Stimulated activated CD8-positive, alpha-beta memory T cell treated with anti-CD3 and anti-CD28 coated beads, Interleukin-4, amount 100 ng/mL, for 4 hours (primary cell): ENCODE measurements around the gene ARG2.

Experiments
- DNase-seq, 2 donors: peaks; one replicate each; pipeline ENCODE4 v3.0.0-alpha.2; 2020; ENCODE audit warnings: low read depth in 2 of 2, low spot score in 1 of 2

ARG2 gene

DNA sequence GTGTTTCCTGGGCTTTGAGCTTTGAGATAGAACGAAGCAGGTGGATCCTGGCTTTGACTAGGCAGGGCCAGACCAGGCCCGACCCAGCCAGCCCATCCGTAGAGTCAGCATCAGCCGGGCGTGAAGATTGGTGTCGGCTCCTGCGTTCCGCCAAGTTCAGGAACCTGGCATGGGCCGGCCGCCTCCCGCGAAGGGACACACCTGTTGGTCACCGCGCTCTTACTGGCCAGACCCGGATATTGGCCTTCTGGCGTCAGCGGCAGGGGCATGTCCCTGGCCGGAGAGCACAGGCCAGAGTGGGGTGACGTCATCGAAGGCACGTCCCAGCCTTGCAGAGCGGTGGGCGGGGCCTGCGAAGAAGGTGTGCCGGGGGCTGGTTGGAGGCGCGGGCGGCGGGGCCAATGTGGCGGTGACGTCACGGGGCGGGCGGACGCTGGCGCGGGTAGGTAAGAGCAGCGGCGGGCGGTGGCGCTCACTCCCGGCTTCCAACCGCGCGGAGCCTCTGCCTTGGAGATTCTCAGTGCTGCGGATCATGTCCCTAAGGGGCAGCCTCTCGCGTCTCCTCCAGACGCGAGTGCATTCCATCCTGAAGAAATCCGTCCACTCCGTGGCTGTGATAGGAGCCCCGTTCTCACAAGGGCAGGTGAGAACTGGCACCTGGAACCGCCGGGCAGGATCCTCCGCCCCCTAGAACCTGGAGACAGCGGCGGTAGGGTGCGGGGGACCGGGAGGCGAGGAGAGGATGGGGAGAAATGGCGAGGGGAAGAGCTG, at the start of gene ARG2:
TSS of gene ARG2 (plus strand) at position 475 of the 771 bp plus-strand sequence. CDS start at position 533, 58 bp downstream.
- DNase-seq, result peak; percentile 91 to 96

DNA sequence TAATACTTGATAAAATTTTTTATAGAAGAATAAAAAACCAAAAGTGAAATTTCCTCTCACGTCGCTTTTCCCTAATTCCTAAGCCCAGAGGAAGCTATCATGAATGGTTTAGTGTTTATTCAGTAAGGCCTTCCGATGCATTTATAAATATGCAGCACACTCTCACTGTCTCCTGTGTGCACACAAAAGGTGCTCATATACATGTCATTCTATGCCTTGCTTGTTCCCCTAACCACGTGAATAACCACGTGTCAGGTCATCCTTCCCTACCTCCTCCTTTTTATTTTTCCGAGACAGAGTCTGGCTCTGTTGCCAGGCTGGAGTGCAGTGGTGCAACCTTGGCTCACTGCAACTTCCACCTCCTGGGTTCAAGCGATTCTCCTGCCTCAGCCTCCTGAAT, 49.3 kb upstream of the ARG2 start:
- no peak for DNase-seq

DNA sequence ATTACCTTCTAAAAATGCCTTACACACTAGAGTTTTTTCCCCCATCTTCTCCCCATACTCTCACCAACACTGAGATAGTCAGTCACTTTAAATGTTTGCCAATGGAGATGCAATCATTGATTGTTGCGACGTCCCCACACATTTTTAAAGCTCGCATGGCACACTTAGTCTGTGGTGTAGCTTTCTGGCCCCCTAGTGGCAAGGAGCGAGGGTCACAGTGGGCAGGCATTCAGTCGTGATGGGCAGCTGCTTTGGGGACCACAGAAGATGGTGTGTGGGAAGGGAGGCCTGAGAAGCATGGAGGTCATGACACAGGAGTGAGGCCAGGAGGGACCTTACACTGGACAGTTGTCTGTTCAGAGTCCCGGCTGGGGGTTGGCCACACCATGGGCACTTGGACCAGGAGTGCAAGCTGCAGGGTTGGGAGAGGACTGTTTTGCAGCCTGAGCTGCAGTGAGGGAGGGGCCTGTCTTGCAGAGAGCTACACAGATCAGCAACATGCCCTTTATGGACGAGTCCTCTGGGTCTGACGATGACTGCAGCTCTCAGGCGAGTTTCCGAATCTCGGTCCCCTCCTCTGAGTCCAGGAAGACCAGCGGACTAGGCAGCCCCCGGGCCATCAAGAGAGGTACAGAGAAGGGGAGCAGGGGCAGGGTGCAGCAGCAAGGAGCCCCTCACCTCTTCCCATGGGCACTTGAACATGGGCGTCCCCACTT, 48.3 kb upstream of the ARG2 start:
- DNase-seq, result peak; percentile 27 to 42

DNA sequence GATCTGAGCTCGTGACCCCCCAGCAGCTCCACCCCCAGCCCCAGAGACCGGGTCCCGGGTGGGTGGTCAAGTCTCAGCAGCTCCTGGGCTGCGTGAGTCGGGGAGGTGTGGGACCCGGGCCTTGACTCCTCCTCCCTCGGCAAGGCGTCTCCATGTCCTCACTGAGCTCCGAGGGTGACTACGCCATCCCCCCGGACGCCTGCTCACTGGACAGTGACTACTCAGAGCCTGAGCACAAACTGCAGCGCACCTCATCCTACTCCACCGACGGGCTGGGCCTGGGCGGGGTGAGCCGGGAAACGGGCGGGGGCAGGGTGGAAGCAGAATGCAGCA, 47.8 kb upstream of the ARG2 start:
- no peak for DNase-seq

DNA sequence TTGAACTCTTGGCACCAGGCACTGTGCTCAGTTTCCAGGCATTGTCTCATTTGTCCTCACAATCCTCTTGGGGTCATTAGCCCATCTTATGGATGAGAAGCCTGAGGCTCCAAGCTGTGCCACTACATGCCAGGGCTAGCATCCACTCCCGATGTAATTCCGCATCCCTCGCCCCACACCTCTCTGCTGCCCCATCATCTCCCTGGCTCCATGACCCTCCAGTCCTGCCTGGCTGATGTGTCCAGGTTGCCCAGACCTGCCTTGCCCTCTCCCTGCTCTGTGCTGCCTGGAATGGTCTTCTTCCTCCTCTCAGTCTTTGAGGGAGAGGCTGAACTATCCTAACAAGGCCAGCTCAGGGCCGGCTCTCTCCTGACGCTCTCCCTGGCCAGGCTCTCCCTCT, 47.1 kb upstream of the ARG2 start:
- DNase-seq, result no peak

DNA sequence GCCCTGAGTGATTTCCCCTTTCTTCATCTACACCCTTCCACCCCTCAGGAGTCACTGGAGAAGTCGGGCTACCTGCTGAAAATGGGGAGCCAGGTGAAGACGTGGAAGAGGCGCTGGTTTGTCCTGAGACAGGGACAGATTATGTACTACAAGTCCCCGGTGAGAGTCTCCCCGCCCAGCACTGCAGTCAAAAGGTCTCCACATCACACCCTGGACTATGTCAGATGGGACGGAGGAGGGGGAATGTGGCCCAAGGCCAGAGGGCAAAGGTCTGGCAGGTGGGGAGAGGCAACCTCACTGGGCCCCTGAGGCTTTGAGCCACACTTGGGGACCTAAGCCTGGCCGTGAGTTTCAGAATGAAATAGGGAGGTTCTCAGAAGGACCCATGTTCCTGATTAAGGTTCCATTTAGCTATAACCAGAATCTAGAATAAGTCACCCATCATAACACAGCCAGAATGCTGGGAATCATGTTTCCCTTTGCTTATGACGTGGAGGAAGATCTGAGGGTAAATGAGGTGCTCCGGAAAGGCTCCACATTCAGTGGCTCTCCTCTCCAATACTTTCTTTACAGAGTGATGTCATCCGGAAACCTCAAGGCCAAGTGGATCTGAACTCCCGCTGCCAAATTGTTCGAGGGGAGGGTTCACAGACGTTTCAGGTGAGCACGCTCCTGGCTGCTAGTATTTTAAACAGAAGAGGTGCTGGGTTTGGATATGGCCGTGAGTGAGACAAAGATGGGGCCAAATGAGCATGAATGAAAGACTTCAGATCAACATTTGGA, 46.3 kb upstream of the ARG2 start:
- no peak for DNase-seq

DNA sequence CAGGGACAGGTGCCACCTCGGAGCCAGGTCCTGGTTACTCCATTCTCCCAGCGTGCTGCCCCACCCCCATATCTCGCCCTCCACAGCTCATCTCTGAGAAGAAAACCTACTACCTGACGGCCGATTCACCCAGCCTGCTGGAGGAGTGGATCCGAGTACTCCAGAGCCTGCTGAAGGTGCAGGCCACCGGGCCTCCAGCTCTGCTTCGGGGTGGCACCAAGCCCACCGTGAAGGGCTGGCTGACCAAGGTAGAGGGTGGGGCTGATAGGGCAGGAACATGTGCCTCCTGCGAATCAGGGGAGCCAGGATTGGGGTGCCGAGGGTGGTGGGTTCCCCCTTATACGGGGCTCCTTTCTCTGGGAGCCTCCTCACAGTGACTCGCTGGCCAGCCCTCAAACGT, 45.6 kb upstream of the ARG2 start:
- DNase-seq, result no peak

DNA sequence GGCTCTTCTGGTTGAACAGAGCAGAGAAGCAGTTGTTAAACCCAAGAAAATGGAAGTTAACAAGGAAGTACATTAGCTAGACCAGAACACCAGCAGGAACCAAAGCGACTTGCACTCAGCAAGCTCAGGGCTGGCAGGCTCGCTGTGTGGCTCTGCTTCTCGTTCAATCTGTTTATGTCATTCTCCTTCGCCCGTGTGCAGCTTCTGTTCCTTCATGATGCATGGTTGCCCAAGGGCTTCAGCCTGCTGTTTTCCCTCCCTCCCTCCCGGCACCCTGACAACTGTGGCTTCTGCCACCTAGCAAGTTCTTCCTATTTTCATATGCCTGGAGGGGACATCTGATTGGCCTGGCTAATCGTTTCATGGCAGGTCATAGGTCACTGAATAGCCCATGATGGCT, 44.9 kb upstream of the ARG2 start:
- DNase-seq, result no peak

DNA sequence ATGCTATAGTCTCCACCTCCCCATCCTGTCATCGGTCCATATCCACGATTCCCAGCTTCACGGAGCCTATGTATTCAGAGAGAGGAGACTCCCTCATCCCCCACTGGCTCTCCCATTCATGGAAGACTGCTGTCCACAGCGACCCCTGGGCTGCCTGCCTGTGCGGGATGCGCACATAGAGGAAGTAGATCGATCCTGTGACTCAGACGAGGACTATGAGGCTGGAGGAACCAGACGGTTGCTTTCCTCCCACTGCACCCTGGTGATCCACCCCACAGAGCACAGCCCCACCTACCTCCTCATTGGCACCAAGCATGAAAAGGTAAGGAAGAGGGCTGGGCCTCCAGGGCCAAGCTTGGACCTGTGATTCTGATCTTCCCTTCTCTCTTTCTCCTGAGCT, 44.0 kb upstream of the ARG2 start:
- DNase-seq, result no peak

DNA sequence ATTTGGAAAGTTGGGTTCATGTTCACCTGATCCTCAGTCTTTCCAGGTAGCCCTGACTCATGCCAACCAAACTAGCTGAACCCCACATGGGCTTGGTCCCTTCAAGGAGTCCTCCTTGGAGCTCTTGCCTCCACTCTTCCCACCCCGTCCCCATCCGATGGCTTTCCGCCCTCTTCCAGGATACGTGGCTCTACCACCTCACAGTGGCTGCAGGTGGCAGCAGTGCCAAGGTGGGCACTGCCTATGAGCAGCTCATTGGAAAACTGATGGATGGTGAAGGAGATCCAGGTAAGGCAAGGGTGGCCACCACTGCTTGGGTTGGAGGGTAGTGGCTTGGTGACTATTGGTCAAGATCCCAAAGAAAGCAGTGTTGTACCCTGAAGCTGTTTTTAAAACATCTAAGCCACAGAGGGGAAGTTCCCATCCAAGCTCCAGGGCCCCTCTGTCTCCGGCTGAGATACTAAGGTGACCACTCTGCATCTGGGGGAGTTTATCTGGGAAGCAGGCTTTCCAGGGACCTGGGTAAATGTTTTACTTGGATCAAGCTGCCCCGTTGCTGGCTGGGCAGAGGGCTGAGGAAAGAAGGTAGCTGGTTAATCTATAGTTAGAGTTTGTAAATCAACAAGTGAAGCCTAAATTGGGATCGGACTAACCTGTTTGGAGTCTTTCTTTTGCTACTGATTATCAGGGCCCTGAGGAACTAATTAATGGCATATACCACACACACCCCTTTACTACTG, 43.3 kb upstream of the ARG2 start:
- DNase-seq, result no peak

DNA sequence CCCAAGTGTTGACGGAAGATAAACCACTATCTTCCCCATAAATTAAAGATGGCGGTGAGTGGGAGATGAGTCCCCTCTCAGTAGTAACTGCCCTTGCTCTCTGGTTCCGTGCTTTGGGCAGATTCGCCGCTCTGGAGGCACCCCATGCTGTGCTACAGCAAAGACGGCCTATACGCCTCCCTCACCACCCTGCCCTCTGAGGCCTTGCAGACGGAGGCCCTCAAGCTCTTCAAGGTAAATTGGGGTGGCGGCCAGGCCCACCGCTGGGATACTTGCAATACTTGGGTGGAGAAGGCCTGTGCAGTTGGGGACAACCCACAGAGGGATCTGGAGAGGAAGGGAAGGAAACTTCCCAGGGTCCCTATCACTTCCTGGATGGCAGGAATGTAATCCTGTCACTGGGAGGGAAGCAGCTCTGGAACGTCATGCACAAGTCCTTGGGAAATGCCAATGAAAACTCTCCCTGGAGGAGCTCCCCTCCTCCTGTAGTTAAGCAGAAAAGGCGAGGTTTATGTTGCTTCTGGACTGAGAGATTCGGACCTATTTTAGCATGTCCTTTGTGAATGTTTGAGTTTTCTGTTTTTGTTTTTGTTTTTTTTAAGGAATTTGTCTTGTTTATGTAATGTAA, 42.4 kb upstream of the ARG2 start:
- DNase-seq, result no peak

DNA sequence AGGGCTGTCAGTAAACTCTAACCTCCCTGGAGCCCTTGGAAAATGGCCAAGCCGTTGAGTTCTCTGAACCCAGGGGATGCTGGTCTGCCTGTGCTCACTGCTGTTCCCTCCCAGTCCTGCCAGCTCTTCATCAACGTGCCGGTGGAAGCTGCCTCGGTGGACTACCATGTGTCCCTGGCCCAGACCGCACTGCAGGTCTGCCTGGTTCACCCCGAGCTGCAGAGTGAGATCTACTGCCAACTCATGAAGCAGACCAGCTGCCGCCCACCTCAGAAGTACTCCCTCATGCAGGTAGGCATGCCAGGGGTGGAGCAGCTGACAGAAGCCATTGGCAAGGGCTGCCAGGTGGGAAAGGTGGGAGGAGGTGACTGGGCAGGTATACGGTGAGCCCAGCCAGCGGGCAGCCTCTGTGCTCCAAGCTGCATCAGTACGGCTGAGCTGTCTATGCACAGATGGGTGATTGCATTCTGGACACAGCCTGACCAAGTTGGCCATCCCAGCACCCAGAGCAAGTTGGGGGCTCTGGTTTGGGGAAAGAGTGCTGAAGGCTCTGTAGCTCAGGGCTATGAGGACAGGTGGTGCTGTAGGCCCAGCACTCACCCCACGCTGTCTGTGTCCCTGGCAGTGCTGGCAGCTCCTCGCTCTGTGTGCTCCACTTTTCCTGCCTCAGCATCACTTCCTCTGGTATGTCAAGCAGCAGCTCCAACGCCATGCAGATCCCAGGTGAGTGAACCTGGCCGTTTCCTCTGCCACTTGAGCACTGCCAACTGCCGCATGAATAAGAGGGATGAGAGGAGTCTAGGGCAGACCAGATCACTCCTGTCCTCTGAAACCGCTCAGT, 41.6 kb upstream of the ARG2 start:
- no peak for DNase-seq

DNA sequence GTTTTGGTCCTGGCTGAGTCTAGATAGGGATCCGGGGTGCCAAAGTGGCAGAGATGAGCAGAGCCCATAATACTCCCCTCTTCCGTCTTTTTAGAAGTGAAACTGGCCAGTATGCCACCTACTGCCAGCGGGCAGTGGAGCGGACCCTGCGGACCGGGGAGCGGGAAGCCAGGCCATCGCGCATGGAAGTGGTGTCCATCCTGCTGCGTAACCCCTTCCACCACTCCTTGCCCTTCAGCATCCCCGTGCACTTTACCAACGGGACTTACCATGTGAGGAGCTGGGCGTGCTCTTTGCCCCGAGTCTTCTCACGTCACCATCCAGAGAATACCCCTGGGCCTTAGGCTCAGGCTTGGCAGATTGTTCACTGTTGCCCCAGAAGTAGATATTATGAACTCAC, 40.7 kb upstream of the ARG2 start:
- DNase-seq, result no peak

DNA sequence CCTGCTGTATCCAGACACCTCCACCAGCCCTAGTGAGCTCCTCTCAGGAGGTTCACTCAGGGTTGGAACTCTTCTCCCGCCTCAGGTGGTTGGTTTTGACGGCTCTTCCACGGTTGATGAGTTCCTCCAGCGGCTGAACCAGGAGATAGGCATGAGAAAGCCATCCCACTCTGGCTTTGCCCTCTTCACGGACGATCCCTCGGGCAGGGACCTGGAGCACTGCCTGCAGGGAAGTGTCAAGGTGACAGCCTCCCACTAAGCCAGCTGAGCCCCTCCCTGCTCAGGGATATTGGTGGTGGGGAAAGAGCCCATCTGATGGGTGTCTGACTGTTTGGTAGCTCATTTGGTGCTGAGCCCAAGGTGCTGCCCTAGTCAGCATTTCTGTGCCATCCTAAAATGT, 40.1 kb upstream of the ARG2 start:
- DNase-seq, result no peak

DNA sequence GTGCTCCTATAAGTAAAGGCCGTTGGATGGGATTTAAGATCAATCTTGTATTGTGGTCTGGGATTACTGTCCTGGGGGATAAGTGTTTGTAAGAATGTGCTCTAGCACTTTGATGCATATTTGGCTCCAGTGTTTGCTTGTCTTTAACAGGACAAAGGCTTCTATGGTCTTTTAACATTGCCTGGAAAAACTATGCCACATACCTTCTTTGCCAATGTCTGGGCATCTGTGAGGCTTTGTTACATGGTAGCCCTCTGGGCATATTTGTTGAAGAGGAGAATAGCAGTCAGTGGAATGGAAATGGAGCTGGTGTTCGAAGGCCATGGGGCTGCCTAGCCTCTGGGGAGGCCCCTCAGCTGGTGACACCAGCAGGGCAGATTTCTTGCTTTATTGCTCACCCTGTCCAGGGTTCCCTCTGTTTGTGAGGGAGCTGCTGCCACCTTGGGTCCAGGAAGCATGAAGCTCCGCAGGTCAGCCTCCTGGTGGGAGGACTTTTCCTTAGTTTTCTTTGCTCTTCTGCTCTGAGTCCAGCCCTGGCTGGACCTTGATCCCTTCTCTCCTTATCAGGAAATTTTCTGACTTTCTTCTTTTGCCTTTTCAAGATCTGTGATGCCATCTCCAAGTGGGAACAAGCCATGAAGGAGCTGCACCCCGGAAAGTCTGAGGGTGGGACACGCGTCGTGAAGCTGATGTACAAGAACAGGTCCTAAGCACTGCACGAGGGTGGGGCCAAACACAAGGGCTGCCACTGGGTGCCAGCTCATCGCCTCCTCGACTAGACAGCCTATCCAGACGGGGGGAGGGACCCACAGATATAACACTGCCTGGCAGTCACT, 39.2 kb upstream of the ARG2 start:
- no peak for DNase-seq

DNA sequence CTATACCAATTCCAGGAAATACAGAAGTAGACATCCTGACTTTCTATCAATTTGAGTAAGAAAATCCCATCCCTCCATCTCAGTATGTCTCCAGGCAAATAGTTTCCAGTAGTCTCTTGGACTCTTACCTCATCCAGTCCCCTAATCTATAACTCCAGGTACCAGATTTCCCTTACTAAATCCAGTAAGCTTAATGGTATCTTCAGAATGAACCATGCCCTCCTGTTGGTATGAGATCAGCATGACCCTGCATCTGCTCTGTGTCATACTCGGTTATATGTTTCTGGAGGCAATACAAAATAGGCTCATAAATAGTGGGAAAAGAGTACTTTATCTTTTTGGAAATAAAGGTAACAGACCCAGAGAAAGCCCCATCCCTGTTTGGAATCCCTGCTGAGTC, 38.1 kb upstream of the ARG2 start:
- no peak for DNase-seq

DNA sequence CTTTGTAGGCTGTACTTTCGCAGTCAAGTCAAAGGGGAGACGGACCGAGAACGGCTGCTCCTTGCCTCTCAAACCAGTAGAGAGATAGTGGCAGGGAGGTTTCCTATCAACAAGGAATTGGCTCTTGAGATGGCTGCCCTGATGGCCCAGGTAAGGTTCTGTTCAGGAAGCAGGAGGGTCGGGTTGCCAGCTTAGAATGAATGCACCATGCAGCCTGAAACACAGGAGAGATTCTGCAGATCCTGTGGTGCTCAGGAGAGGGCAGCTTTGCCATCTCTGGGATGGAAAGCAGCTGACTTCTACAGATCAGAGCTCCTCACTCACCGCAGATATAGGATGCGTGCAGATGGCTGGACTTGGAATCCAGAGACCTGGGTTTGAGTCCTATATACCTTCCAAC, 37.7 kb upstream of the ARG2 start:
- no peak for DNase-seq

DNA sequence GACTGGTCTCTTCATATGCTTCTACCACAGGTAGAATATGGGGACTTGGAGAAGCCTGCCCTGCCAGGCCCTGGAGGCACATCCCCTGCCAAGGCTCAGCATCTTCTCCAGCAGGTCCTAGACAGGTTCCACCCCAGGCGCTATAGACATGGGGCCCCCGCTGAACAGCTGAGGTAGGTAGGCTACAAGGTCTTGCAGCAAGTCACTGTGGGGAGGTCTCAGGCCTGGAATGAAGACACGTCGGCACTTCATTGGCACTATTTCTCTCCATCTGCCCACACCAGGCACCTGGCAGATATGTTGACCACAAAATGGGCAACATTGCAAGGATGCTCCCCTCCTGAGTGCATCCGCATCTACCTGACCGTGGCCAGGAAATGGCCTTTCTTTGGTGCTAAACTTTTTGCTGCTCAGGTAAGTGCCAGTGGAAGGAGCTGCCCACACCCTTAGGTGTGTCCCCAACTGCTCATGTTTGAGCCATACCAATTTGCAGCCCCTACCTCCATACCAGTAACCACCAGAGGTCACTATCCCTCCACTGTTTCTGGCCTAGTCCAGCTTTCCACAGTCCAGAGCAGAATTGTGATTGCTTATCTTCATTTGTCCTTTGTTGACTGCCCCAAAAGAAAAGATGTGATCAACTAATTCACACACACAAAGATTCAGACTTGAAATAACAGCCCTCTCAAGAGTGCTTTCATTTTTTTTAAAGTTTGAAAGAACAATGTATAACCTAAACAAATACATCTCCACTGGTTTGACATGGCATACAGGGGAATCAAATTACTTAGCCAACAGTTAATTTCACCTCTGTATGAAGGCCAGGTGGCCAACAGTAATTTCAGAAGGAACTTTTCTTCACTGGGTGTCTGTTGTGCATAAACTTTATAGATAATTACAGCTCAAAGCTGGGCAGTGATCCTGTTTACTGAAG, 35.7 kb upstream of the ARG2 start:
- no peak for DNase-seq
